Osteocyte (in vitro differentiated cells): ENCODE results near the gene MICU1. TPM values are rescaled to one million over a fixed set of nuclear protein-coding genes. Genes with fewer than 3 reads are reported as not detected.

Source experiments
- DNase-seq: peaks from one replicate; pipeline ENCODE4 v3.0.0; 2021; ENCODE audit warnings: mixed read lengths; ENCODE audit not compliant: unreplicated experiment; ENCODE audit errors: extremely low spot score
- H3K27ac Mint-ChIP-seq: one replicate; pipeline ENCODE4 v1.8.0; 2021; ENCODE audit warnings: mild to moderate bottlenecking, mixed read lengths; ENCODE audit not compliant: unreplicated experiment
- H3K27me3 Mint-ChIP-seq: one replicate; pipeline ENCODE4 v1.8.0; 2021; ENCODE audit warnings: mixed read lengths; ENCODE audit not compliant: unreplicated experiment
- H3K36me3 Mint-ChIP-seq: one replicate; pipeline ENCODE4 v1.8.0; 2021; ENCODE audit warnings: mixed read lengths; ENCODE audit not compliant: unreplicated experiment
- H3K4me1 Mint-ChIP-seq: one replicate; pipeline ENCODE4 v1.8.0; 2021; ENCODE audit warnings: mixed read lengths; ENCODE audit not compliant: unreplicated experiment
- H3K4me3 Mint-ChIP-seq: one replicate; pipeline ENCODE4 v1.8.0; 2021; ENCODE audit warnings: mild to moderate bottlenecking, moderate library complexity, mixed read lengths; ENCODE audit not compliant: unreplicated experiment
- H3K9me3 Mint-ChIP-seq: one replicate; pipeline ENCODE4 v1.8.0; 2021; ENCODE audit warnings: mixed read lengths; ENCODE audit not compliant: unreplicated experiment
- total RNA-seq: library from RNA; stranded (reverse); gene quantifications from 2 replicates; pipeline ENCODE4 v1.2.1, GENCODE V29; 2021
- TF ChIP-seq, protein P1 (sequence below): fragments of 200-600 bp; sonication (generic); IDR thresholded peaks from 2 replicates; pipeline ENCODE4 v1.5.0; 2021; ENCODE audit warnings: antibody characterized with exemption, mild to moderate bottlenecking, moderate library complexity

MICU1 gene
- total RNA-seq, 1 donor from 2014 or later, result 58.9 TPM

DNA sequence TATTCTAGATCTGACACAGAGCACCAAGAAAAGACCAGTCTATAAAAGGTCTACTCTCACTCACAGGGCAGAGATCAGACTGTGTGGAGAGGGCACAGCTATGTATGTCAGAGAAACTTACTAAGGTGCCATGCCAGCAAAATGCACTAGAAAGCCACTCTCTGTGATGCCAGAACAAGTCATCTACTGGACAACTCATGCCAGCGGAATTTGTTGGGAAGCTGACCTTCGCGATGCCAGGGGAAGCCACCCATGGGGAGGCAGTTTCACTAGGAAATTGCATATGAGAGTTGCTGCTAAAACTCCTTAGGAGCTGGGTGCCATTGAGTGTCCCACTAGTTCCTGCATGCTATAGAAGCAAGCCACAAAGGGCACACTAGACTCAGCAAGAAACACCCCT, 58.5 kb downstream of the MICU1 start:
- Mint-ChIP-seq H3K4me1 (peaks cover 15% of the 10 kb centered on the region), H3K9me3 (no peaks in the 10 kb centered on the region), H3K27ac (peak overlapping the region; percentile 66), H3K36me3 (peaks cover 23% of the 10 kb centered on the region), H3K4me3 (no peak overlapping the region), H3K27me3 (no peaks in the 10 kb centered on the region)
- no peak for DNase-seq
- TF ChIP-seq, protein P1, sequence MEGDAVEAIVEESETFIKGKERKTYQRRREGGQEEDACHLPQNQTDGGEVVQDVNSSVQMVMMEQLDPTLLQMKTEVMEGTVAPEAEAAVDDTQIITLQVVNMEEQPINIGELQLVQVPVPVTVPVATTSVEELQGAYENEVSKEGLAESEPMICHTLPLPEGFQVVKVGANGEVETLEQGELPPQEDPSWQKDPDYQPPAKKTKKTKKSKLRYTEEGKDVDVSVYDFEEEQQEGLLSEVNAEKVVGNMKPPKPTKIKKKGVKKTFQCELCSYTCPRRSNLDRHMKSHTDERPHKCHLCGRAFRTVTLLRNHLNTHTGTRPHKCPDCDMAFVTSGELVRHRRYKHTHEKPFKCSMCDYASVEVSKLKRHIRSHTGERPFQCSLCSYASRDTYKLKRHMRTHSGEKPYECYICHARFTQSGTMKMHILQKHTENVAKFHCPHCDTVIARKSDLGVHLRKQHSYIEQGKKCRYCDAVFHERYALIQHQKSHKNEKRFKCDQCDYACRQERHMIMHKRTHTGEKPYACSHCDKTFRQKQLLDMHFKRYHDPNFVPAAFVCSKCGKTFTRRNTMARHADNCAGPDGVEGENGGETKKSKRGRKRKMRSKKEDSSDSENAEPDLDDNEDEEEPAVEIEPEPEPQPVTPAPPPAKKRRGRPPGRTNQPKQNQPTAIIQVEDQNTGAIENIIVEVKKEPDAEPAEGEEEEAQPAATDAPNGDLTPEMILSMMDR, result no peak

DNA sequence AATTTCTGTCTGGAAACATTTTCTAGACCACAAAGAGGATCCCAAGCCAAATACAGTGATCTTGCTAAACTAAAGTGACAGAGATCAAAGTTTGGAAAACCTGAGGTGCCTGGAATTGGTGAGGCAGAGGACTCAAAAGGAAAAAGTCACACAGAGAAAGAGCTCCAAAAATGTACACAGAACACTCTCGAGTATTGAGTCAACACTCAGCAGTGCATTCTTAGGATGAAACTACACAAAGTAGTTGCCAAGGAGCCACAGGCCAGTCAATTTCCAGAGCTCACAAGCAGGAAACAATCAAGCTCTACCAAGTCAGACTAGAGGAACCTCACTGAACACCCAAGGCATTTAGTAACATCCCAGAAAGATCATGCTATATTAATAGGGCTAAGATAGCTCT, 61.3 kb downstream of the MICU1 start:
- DNase-seq, result no peak
- Mint-ChIP-seq H3K9me3 (peaks cover 5% of the 10 kb centered on the region), H3K27ac (no peak overlapping the region), H3K36me3 (peaks cover 43% of the 10 kb centered on the region), H3K4me1 (peaks cover 13% of the 10 kb centered on the region), H3K4me3 (no peak overlapping the region), H3K27me3 (no peaks in the 10 kb centered on the region)
- TF ChIP-seq, protein P1, result no peak

DNA sequence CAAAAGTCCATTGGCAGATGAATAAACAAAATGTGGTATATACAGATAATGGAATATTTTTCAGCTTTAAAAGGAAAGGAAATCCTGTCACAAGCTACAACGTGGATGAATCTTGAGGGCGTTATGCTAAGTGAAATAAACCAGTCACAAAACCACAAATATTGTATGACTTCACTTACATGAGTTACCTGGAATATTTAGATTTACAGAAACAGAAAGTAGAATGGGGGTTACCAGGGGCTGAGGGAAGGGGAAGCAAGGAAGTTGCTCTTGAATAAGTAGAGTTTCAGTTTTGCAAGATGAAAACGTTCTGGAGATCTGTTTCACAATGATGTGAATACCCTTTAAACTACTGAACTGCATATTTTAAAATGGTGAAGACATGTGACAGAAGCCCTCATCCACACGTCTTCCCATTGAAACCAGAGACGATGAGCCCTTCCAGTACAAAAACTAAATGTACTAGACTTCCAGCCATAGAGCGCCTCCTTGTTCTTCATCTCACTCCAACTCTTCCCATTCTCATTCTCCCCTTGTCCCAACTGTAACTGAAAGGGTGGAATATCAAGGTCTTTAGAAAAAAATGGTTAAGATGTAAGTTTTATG, 62.4 kb downstream of the MICU1 start:
- TF ChIP-seq, protein P1, result no peak
- Mint-ChIP-seq H3K27ac (no peak overlapping the region), H3K9me3 (peaks cover 5% of the 10 kb centered on the region), H3K4me1 (peaks cover 12% of the 10 kb centered on the region), H3K27me3 (no peaks in the 10 kb centered on the region), H3K4me3 (no peak overlapping the region), H3K36me3 (peaks cover 44% of the 10 kb centered on the region)
- no peak for DNase-seq

DNA sequence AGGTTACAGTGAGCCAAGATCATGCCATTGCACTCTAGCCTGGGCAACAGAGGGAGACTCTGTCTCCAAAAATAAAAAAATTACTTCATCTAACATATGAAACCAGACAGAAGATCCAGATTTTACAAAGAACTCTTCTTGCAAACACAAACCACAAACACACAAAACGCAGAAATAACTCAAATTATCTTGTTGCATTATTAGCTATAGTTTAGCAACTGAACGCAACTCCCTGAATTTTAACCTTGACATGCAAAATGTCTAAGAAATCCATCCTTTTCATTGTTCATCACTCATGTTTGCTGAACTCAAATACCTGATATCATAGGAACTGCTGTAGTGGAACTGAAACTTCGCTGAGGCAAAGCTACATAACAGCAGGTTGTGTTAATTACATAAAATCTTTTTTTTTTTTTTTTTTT, 64.1 kb downstream of the MICU1 start:
- Mint-ChIP-seq H3K4me3 (no peak overlapping the region), H3K4me1 (peaks cover 3% of the 10 kb centered on the region), H3K27ac (no peak overlapping the region), H3K27me3 (no peaks in the 10 kb centered on the region), H3K36me3 (peaks cover 40% of the 10 kb centered on the region), H3K9me3 (peaks cover 5% of the 10 kb centered on the region)
- TF ChIP-seq, protein P1, result no peak
- DNase-seq, result no peak

DNA sequence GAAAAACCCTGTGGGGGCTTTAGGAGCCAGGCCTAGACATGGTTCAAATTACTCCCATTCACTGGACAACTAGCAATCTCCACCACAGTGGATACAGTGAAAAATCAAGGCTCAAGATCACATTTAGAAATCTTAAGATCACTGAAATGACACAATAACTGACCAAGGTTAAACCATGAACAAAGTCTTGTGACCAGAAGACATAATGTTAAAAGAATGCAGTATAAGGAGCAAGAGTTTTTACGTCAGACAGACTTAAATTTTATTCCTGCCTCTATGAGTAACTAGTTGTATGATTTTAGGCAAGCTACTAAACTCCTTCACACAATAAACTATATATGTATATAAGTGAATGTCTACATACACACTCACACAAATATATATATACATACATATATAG, 68.5 kb downstream of the MICU1 start:
- Mint-ChIP-seq H3K4me3 (no peak overlapping the region), H3K36me3 (peaks cover 27% of the 10 kb centered on the region), H3K27me3 (no peaks in the 10 kb centered on the region), H3K9me3 (peaks cover 5% of the 10 kb centered on the region), H3K4me1 (peaks cover 7% of the 10 kb centered on the region), H3K27ac (no peak overlapping the region)
- TF ChIP-seq, protein P1, result no peak
- no peak for DNase-seq
